Neural progenitor cell (in vitro differentiated cells): ENCODE results near the gene NSUN4. TPM values are rescaled to one million over a fixed set of nuclear protein-coding genes. Genes with fewer than 3 reads are reported as not detected.

Experiments used
- DNase-seq: peaks from one replicate; pipeline ENCODE4 v3.0.0-alpha.2; 2016; ENCODE audit warnings: low spot score
- H2AFZ ChIP-seq: fragments of 200-600 bp; sonication (generic); replicated peaks from 2 replicates; pipeline ENCODE4 v1.6.1; 2016; ENCODE audit warnings: antibody characterized with exemption
- H3F3A ChIP-seq: fragments of 200-600 bp; sonication (generic); 2 replicates; pipeline ENCODE4 v1.6.1; 2016; ENCODE audit warnings: antibody characterized with exemption, low read depth
- H3K27ac ChIP-seq: fragments of 200-600 bp; sonication (generic); 2 replicates; pipeline ENCODE4 v1.5.1; 2016; ENCODE audit warnings: mild to moderate bottlenecking
- H3K27me3 ChIP-seq: fragments of 200-600 bp; sonication (generic); 2 replicates; pipeline ENCODE4 v1.6.1; 2016; ENCODE audit warnings: mild to moderate bottlenecking, moderate library complexity
- H3K36me3 ChIP-seq: fragments of 200-600 bp; sonication (generic); 2 replicates; pipeline ENCODE4 v1.5.1; 2016
- H3K4me1 ChIP-seq: fragments of 200-600 bp; sonication (generic); 2 replicates; pipeline ENCODE4 v1.6.1; 2016; ENCODE audit warnings: mixed run types
- H3K4me2 ChIP-seq: fragments of 200-600 bp; sonication (generic); 2 replicates; pipeline ENCODE4 v1.6.1; 2016
- H3K4me3 ChIP-seq: fragments of 200-600 bp; sonication (generic); 2 replicates; pipeline ENCODE4 v1.5.1; 2016
- H3K79me2 ChIP-seq: fragments of 200-600 bp; sonication (generic); 2 replicates; pipeline ENCODE4 v1.6.1; 2016; ENCODE audit warnings: low read depth
- H3K9ac ChIP-seq: fragments of 200-600 bp; sonication (generic); 2 replicates; pipeline ENCODE4 v1.6.1; 2016
- H3K9me3 ChIP-seq: fragments of 200-600 bp; sonication (generic); 2 replicates; pipeline ENCODE4 v1.5.1; 2016; ENCODE audit warnings: low read depth
- H4K20me1 ChIP-seq: fragments of 200-600 bp; sonication (generic); 2 replicates; pipeline ENCODE4 v1.6.1; 2016; ENCODE audit warnings: low read depth
- H3K27ac Mint-ChIP-seq: 3 replicates; pipeline ENCODE4 v1.8.0; 2021; ENCODE audit warnings: mixed read lengths
- H3K27me3 Mint-ChIP-seq: 2 replicates; pipeline ENCODE4 v1.8.0; 2022; ENCODE audit warnings: low read depth, mild to moderate bottlenecking, inconsistent platforms, moderate library complexity, mixed read lengths; ENCODE audit not compliant: insufficient read depth
- H3K36me3 Mint-ChIP-seq: 3 replicates; pipeline ENCODE4 v1.8.0; 2021; ENCODE audit warnings: mixed read lengths
- H3K4me1 Mint-ChIP-seq: 3 replicates; pipeline ENCODE4 v1.8.0; 2021; ENCODE audit warnings: mixed read lengths
- H3K4me3 Mint-ChIP-seq: 3 replicates; pipeline ENCODE4 v1.8.0; 2021; ENCODE audit warnings: mild to moderate bottlenecking, moderate library complexity, mixed read lengths
- H3K9me3 Mint-ChIP-seq: 3 replicates; pipeline ENCODE4 v1.8.0; 2020; ENCODE audit warnings: mixed read lengths
- CTCF ChIP-seq: fragments of 200-600 bp; sonication (generic); IDR thresholded peaks from 2 replicates; pipeline ENCODE4 v1.5.1; 2017; ENCODE audit warnings: antibody characterized with exemption, mild to moderate bottlenecking
- EZH2 ChIP-seq: fragments of 200-600 bp; sonication (generic); IDR thresholded peaks from 2 replicates; pipeline ENCODE4 v1.6.1; 2017; ENCODE audit warnings: antibody characterized with exemption, mild to moderate bottlenecking, moderate library complexity
- EZH2phosphoT487 ChIP-seq: fragments of 200-600 bp; sonication (generic); IDR thresholded peaks from 2 replicates; pipeline ENCODE4 v1.6.1; 2017; ENCODE audit warnings: antibody characterized with exemption
- total RNA-seq: library from RNA; depleted of rRNA; stranded (reverse); fragments of >200 nt; gene quantifications from 2 replicates; pipeline ENCODE4 v1.2.3, GENCODE V29; 2015; ENCODE audit warnings: low replicate concordance

Gene NSUN4
- total RNA-seq, 1 donor from 2014 or later = 12.4 TPM

GRCh38 chr1:46343351-46343695 lies 2.7 kb downstream of the NSUN4 start:
- Histone ChIP-seq H3K27ac (no peak overlapping the region), H3K9ac (no peak overlapping the region), H3K79me2 (no peaks in the 10 kb centered on the region), H3K36me3 (peaks cover 5% of the 10 kb centered on the region), H3K4me1 (no peaks in the 10 kb centered on the region), H2AFZ (no peak overlapping the region), H3K27me3 (no peaks in the 10 kb centered on the region), H3K4me2 (no peak overlapping the region), H3F3A (peaks cover 40% of the 10 kb centered on the region), H4K20me1 (no peaks in the 10 kb centered on the region), H3K9me3 (no peaks in the 10 kb centered on the region), H3K4me3 (no peak overlapping the region)
- TF ChIP-seq CTCF (no peak), EZH2 (no peak), EZH2phosphoT487 (no peak)
- H3K9me3 Mint-ChIP-seq = peaks cover 2% of the 10 kb centered on the region
- H3K27ac Mint-ChIP-seq = no peak overlapping the region
- no peak for DNase-seq
- no peak overlapping the region for H3K4me3 Mint-ChIP-seq
- H3K36me3 Mint-ChIP-seq = peaks cover 17% of the 10 kb centered on the region
- H3K27me3 Mint-ChIP-seq = peaks cover 6% of the 10 kb centered on the region
- peaks cover 29% of the 10 kb centered on the region for H3K4me1 Mint-ChIP-seq

DNA sequence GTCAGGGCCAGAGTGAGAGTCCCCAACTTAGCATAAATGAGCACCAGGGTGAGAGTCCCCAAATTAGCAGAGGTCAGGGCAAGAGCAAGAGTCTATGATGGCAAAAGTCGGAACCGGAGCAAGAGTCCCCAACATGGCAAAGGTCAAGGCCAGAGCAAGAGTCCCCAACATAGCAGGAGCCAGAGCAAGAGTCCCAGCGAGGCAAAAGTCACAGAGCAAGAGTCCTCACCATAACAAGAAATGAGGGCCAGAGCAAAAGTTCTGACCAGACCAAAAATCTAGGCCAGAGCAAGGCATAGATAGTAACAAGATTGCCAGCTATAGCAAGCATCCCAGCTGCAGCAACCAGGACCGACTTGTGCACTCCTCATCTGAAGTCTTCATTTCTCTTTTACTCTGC lies 3.1 kb downstream of the NSUN4 start:
- peaks cover 17% of the 10 kb centered on the region for H3K36me3 Mint-ChIP-seq
- peaks cover 2% of the 10 kb centered on the region for H3K9me3 Mint-ChIP-seq
- H3K27ac ChIP-seq = no peak overlapping the region
- H3K27me3 ChIP-seq = no peaks in the 10 kb centered on the region
- H3F3A ChIP-seq = peaks cover 37% of the 10 kb centered on the region
- TF ChIP-seq EZH2 = no peak
- no peak overlapping the region for H3K4me2 ChIP-seq
- DNase-seq = no peak
- H3K4me3 Mint-ChIP-seq = no peak overlapping the region
- peaks cover 5% of the 10 kb centered on the region for H3K36me3 ChIP-seq
- no peaks in the 10 kb centered on the region for H4K20me1 ChIP-seq
- H3K4me3 ChIP-seq = no peak overlapping the region
- no peaks in the 10 kb centered on the region for H3K79me2 ChIP-seq
- H3K4me1 Mint-ChIP-seq = peaks cover 28% of the 10 kb centered on the region
- no peak overlapping the region for H2AFZ ChIP-seq
- no peaks in the 10 kb centered on the region for H3K4me1 ChIP-seq
- no peak overlapping the region for H3K27ac Mint-ChIP-seq
- H3K9me3 ChIP-seq = no peaks in the 10 kb centered on the region
- no peak overlapping the region for H3K9ac ChIP-seq
- H3K27me3 Mint-ChIP-seq = peaks cover 6% of the 10 kb centered on the region

DNA sequence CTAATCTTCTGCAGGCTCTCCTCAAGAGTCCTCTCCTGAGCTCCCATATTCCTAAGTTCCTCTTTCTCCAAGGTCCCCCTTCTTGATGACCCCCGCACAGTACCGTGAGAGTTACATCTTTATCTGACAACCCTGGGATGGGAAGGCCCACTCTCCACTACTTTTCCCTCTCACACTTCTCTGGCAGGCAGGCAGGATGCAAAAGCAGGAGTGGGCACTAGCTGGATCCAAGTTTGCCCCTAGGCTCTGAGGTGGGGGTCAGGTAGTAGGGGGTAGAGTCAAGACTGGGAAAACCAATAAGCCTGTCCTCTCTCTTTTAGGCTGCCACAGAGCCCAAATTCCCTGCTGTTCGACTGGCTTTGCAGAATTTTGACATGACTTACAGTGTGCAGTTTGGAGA lies 3.9 kb downstream of the NSUN4 start:
- Histone ChIP-seq H3K9me3 (no peaks in the 10 kb centered on the region), H3K4me2 (no peak overlapping the region), H3F3A (peaks cover 30% of the 10 kb centered on the region), H3K36me3 (peaks cover 5% of the 10 kb centered on the region), H3K9ac (no peak overlapping the region), H3K4me1 (no peaks in the 10 kb centered on the region), H3K79me2 (no peaks in the 10 kb centered on the region), H4K20me1 (no peaks in the 10 kb centered on the region), H3K27ac (no peak overlapping the region), H2AFZ (no peak overlapping the region), H3K27me3 (no peaks in the 10 kb centered on the region), H3K4me3 (no peak overlapping the region)
- Mint-ChIP-seq H3K27ac (peak overlapping the region; percentile 28), H3K4me3 (no peak overlapping the region), H3K9me3 (peaks cover 2% of the 10 kb centered on the region), H3K27me3 (peaks cover 6% of the 10 kb centered on the region), H3K4me1 (peaks cover 25% of the 10 kb centered on the region), H3K36me3 (peaks cover 19% of the 10 kb centered on the region)
- TF ChIP-seq EZH2phosphoT487 (no peak), CTCF (no peak), EZH2 (no peak)
- no peak for DNase-seq

- H3K27ac Mint-ChIP-seq = peak overlapping the region; percentile 7
- no peaks in the 10 kb centered on the region for H3K4me1 ChIP-seq
- peaks cover 21% of the 10 kb centered on the region for H3K4me1 Mint-ChIP-seq
- H3K79me2 ChIP-seq = no peaks in the 10 kb centered on the region
- H3K4me3 Mint-ChIP-seq = no peak overlapping the region
- H3F3A ChIP-seq = peaks cover 22% of the 10 kb centered on the region
- H3K27me3 Mint-ChIP-seq = peaks cover 6% of the 10 kb centered on the region
- no peaks in the 10 kb centered on the region for H4K20me1 ChIP-seq
- no peak overlapping the region for H3K4me2 ChIP-seq
- H3K9ac ChIP-seq = no peak overlapping the region
- TF ChIP-seq EZH2 (no peak), EZH2phosphoT487 (no peak), CTCF (no peak)
- H3K4me3 ChIP-seq = no peak overlapping the region
- H3K36me3 ChIP-seq = peaks cover 5% of the 10 kb centered on the region
- no peaks in the 10 kb centered on the region for H3K27me3 ChIP-seq
- H3K36me3 Mint-ChIP-seq = peaks cover 24% of the 10 kb centered on the region
- H3K9me3 ChIP-seq = no peaks in the 10 kb centered on the region
- DNase-seq = no peak
- no peak overlapping the region for H2AFZ ChIP-seq
- no peak overlapping the region for H3K27ac ChIP-seq
- H3K9me3 Mint-ChIP-seq = peaks cover 1% of the 10 kb centered on the region
Measured at GRCh38 chr1:46345281-46345680, 4.7 kb downstream of the NSUN4 start.
